ENCODE data around the gene ADRM1. TPM values are rescaled to one million over a fixed set of nuclear protein-coding genes. Genes with fewer than 3 reads are reported as not detected.

The ADRM1 gene
- total RNA-seq, 2 experiments from 2014 or later: 87.0 to 128 TPM

GRCh38 chr20:62284448-62284847 lies 18.3 kb upstream of the ADRM1 start:
- Histone ChIP-seq H3K4me1 (ENCODE audit: insufficient read depth, low read length, poor library complexity, severe bottlenecking) (no peaks in the 10 kb centered on the region), H3K79me2 (ENCODE audit: insufficient read depth, low read depth, low read length) (no peaks in the 10 kb centered on the region), H3K4me3 (ENCODE audit: low read depth, low read length, poor library complexity, severe bottlenecking) (no peak overlapping the region), H3K9me2 (ENCODE audit: insufficient read depth, low read length) (no peaks in the 10 kb centered on the region), H3K36me3 (ENCODE audit: insufficient read depth, low read length) (peaks cover 23% of the 10 kb centered on the region), H3K27ac (ENCODE audit: low read depth, low read length, poor library complexity, severe bottlenecking) (no peak overlapping the region), H3K4me2 (ENCODE audit: low read length) (no peak overlapping the region), H3K9me3 (ENCODE audit: low read length) (no peaks in the 10 kb centered on the region), H4K20me1 (ENCODE audit: insufficient read depth, low read length) (no peaks in the 10 kb centered on the region), H2AFZ (ENCODE audit: low read length) (no peak overlapping the region)
- POLR2A ChIA-PET: no interaction called here
- CTCF ChIA-PET (ENCODE audit: unreplicated experiment): no interaction called here
- intact Hi-C loops (cut with micrococcal nuclease; ENCODE audit: unreplicated experiment): no loop called here
- TF ChIP-seq EZH2phosphoT487 (IDR thresholded peaks at IDR 0.05; ENCODE audit: borderline replicate concordance, low read depth, low read length): no peak
- TF ChIP-seq CTCF (conservative IDR thresholded peaks at IDR 0.05; ENCODE audit: low read length): no peak
- DNase-seq (ENCODE audit: low spot score): no peak
- BruUV-seq (replicated peaks): no TSS peak

GRCh38 chr20:62285151-62285550 lies 17.6 kb upstream of the ADRM1 start:
- no peak overlapping the region for H3K4me3 ChIP-seq (ENCODE audit: low read depth, low read length, poor library complexity, severe bottlenecking)
- no peak overlapping the region for H3K4me2 ChIP-seq (ENCODE audit: low read length)
- H3K9me2 ChIP-seq (ENCODE audit: insufficient read depth, low read length): no peaks in the 10 kb centered on the region
- no peak for DNase-seq (ENCODE audit: low spot score)
- no peaks in the 10 kb centered on the region for H4K20me1 ChIP-seq (ENCODE audit: insufficient read depth, low read length)
- intact Hi-C loops (cut with micrococcal nuclease; ENCODE audit: unreplicated experiment): no loop called here
- POLR2A ChIA-PET: no interaction called here
- H3K27ac ChIP-seq (ENCODE audit: low read depth, low read length, poor library complexity, severe bottlenecking): no peak overlapping the region
- CTCF ChIA-PET (ENCODE audit: unreplicated experiment): no interaction called here
- no peak overlapping the region for H2AFZ ChIP-seq (ENCODE audit: low read length)
- H3K79me2 ChIP-seq (ENCODE audit: insufficient read depth, low read depth, low read length): no peaks in the 10 kb centered on the region
- H3K9me3 ChIP-seq (ENCODE audit: low read length): no peaks in the 10 kb centered on the region
- H3K4me1 ChIP-seq (ENCODE audit: insufficient read depth, low read length, poor library complexity, severe bottlenecking): no peaks in the 10 kb centered on the region
- TF ChIP-seq CTCF (conservative IDR thresholded peaks at IDR 0.05; ENCODE audit: low read length): no peak
- TF ChIP-seq EZH2phosphoT487 (IDR thresholded peaks at IDR 0.05; ENCODE audit: borderline replicate concordance, low read depth, low read length): no peak
- BruUV-seq (replicated peaks): no TSS peak
- H3K36me3 ChIP-seq (ENCODE audit: insufficient read depth, low read length): peaks cover 17% of the 10 kb centered on the region; the same call in 1 of the 2 replicates

GRCh38 chr20:62285722-62286121 lies 17.1 kb upstream of the ADRM1 start:
- no peak for TF ChIP-seq CTCF (conservative IDR thresholded peaks at IDR 0.05; ENCODE audit: low read length)
- TF ChIP-seq EZH2phosphoT487 (IDR thresholded peaks at IDR 0.05; ENCODE audit: borderline replicate concordance, low read depth, low read length): no peak
- ChIA-PET CTCF (ENCODE audit: unreplicated experiment) (no interaction called here), POLR2A (no interaction called here)
- Histone ChIP-seq H3K4me1 (ENCODE audit: insufficient read depth, low read length, poor library complexity, severe bottlenecking) (no peaks in the 10 kb centered on the region), H3K4me2 (ENCODE audit: low read length) (no peak overlapping the region), H3K27ac (ENCODE audit: low read depth, low read length, poor library complexity, severe bottlenecking) (no peak overlapping the region), H3K9me2 (ENCODE audit: insufficient read depth, low read length) (no peaks in the 10 kb centered on the region), H3K79me2 (ENCODE audit: insufficient read depth, low read depth, low read length) (no peaks in the 10 kb centered on the region), H2AFZ (ENCODE audit: low read length) (no peak overlapping the region), H3K36me3 (ENCODE audit: insufficient read depth, low read length) (peaks cover 11% of the 10 kb centered on the region; the same call in 1 of the 2 replicates), H3K9me3 (ENCODE audit: low read length) (no peaks in the 10 kb centered on the region), H4K20me1 (ENCODE audit: insufficient read depth, low read length) (no peaks in the 10 kb centered on the region), H3K4me3 (ENCODE audit: low read depth, low read length, poor library complexity, severe bottlenecking) (no peak overlapping the region)
- DNase-seq (ENCODE audit: low spot score): no peak
- no TSS peak for BruUV-seq (replicated peaks)
- intact Hi-C loops (cut with micrococcal nuclease; ENCODE audit: unreplicated experiment): no loop called here

Measured in OCI-LY7 (cell line).